ENCODE results near the gene NOSTRIN.
"Not testable (repeated sequence)": the region's sequence is repeated elsewhere in the genome, so short reads cannot be mapped to it uniquely, and the experiment has no call there.

Gene NOSTRIN

DNA sequence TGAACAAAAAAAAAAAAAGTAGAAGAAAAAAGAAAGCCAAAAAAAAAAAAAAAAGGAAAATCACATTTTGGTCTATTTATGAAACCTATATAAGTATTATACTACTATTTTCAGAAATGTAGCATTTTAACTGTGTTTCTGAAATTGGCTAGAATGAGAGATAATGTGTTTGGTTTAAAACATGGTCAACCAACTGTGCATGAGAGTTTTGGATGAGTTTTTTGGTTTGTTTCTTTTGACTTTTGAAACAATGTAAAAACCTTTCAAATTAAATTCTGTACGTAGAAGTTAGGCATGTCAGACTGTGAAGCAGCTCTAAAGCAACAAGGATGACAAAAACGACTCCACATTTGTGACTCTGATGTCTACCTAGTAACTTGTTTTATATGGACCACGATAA lies 53.2 kb downstream of the NOSTRIN start:
- Histone ChIP-seq H3K4me2 (ENCODE audit: low read depth, low read length, poor library complexity, severe bottlenecking) (no peak overlapping the region), H3K4me1 (ENCODE audit: insufficient read depth, low read length, poor library complexity, severe bottlenecking) (peaks cover 3% of the 10 kb centered on the region), H3K9me3 (ENCODE audit: insufficient read depth, low read depth, low read length) (no peaks in the 10 kb centered on the region), H3K4me3 (ENCODE audit: low read length, poor library complexity, severe bottlenecking) (no peak overlapping the region), H3K9ac (ENCODE audit: low read depth, low read length, poor library complexity, severe bottlenecking) (no peak overlapping the region), H3K9me2 (replicated peaks; ENCODE audit: low read depth, low read length) (no peaks in the 10 kb centered on the region), H3K79me2 (ENCODE audit: insufficient read depth, low read length) (no peaks in the 10 kb centered on the region), H3K36me3 (ENCODE audit: insufficient read depth, low read length) (peaks cover 7% of the 10 kb centered on the region; the same call in 1 of the 2 replicates), H2AFZ (ENCODE audit: low read length) (no peak overlapping the region), H4K20me1 (ENCODE audit: insufficient read depth, low read length, poor library complexity, severe bottlenecking) (no peaks in the 10 kb centered on the region), H3F3A (ENCODE audit: low read depth) (no peaks in the 10 kb centered on the region), H3K27me3 (ENCODE audit: insufficient read depth, low read length, poor library complexity, severe bottlenecking) (no peaks in the 10 kb centered on the region)
- no peak for TF ChIP-seq EZH2phosphoT487 (IDR thresholded peaks at IDR 0.05; ENCODE audit: borderline replicate concordance)

DNA sequence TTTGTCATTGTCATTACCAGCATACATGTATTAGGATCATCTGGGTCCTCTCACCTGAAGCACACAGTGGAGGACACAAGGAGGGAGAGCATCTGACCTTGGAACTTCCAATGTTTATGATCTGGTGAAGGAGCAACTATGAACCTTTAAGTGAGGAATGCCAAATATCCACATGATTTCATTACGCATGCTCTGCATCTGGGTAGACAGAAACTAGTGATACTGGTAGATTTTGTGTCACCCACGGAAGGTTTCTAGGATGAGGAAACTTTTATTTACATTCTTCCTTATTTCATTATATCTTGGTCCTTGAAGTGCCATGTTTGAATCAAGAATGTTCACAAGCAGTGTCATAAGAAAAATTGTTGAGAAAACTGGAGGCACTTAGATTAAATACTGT lies 55.7 kb downstream of the NOSTRIN start:
- Histone ChIP-seq H3F3A (ENCODE audit: low read depth) (no peaks in the 10 kb centered on the region), H4K20me1 (ENCODE audit: insufficient read depth, low read length, poor library complexity, severe bottlenecking) (no peaks in the 10 kb centered on the region), H3K4me3 (ENCODE audit: low read length, poor library complexity, severe bottlenecking) (no peak overlapping the region), H2AFZ (ENCODE audit: low read length) (no peak overlapping the region), H3K4me1 (ENCODE audit: insufficient read depth, low read length, poor library complexity, severe bottlenecking) (peaks cover 3% of the 10 kb centered on the region), H3K9me3 (ENCODE audit: insufficient read depth, low read depth, low read length) (no peaks in the 10 kb centered on the region), H3K36me3 (ENCODE audit: insufficient read depth, low read length) (peaks cover 25% of the 10 kb centered on the region; the same call in 1 of the 2 replicates), H3K79me2 (ENCODE audit: insufficient read depth, low read length) (no peaks in the 10 kb centered on the region), H3K4me2 (ENCODE audit: low read depth, low read length, poor library complexity, severe bottlenecking) (no peak overlapping the region), H3K27me3 (ENCODE audit: insufficient read depth, low read length, poor library complexity, severe bottlenecking) (no peaks in the 10 kb centered on the region), H3K9me2 (replicated peaks; ENCODE audit: low read depth, low read length) (no peaks in the 10 kb centered on the region), H3K9ac (ENCODE audit: low read depth, low read length, poor library complexity, severe bottlenecking) (no peak overlapping the region)
- no peak for TF ChIP-seq CTCF (conservative IDR thresholded peaks at IDR 0.05; ENCODE audit: low read length)
- no peak for TF ChIP-seq EZH2phosphoT487 (IDR thresholded peaks at IDR 0.05; ENCODE audit: borderline replicate concordance)

DNA sequence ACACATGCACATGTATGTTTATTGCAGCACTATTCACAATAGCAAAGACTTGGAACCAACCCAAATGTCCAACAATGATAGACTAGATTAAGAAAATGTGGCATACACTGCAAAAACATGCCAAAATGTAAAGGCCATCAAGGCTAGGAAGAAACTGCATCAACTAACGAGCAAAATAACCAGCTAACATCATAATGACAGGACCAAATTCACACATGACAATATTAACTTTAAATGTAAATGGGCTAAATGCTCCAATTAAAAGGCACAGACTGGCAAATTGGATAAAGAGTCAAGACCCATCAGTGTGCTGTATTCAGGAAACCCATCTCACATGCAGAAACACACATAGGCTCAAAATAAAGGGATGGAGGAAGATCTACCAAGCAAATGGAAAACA lies 64.7 kb downstream of the NOSTRIN start:
- not testable (repeated sequence) for H3K27me3 ChIP-seq (ENCODE audit: insufficient read depth, low read length, poor library complexity, severe bottlenecking); H3F3A ChIP-seq (ENCODE audit: low read depth); H3K4me1 ChIP-seq (ENCODE audit: insufficient read depth, low read length, poor library complexity, severe bottlenecking); H3K79me2 ChIP-seq (ENCODE audit: insufficient read depth, low read length); H3K4me3 ChIP-seq (ENCODE audit: low read length, poor library complexity, severe bottlenecking); H3K4me2 ChIP-seq (ENCODE audit: low read depth, low read length, poor library complexity, severe bottlenecking); H3K9me2 ChIP-seq (replicated peaks; ENCODE audit: low read depth, low read length); H2AFZ ChIP-seq (ENCODE audit: low read length); H4K20me1 ChIP-seq (ENCODE audit: insufficient read depth, low read length, poor library complexity, severe bottlenecking); H3K9ac ChIP-seq (ENCODE audit: low read depth, low read length, poor library complexity, severe bottlenecking); H3K9me3 ChIP-seq (ENCODE audit: insufficient read depth, low read depth, low read length)
- peaks cover 40% of the 10 kb centered on the region for H3K36me3 ChIP-seq (ENCODE audit: insufficient read depth, low read length)

DNA sequence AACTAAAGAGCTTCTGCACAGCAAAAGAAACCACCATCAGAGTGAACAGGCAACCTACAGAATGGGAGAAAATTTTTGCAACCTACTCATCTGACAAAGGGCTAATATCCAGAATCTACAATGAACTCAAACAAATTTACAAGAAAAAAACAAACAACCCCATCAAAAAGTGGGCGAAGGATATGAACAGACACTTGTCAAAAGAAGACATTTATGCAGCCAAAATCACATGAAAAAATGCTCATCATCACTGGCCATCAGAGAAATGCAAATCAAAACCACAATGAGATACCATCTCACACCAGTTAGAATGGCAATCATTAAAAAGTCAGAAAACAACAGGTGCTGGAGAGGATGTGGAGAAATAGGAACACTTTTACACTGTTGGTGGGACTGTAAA lies 67.9 kb downstream of the NOSTRIN start:
- not testable (repeated sequence) for H3K9ac ChIP-seq (ENCODE audit: low read depth, low read length, poor library complexity, severe bottlenecking); H3K9me2 ChIP-seq (replicated peaks; ENCODE audit: low read depth, low read length); H2AFZ ChIP-seq (ENCODE audit: low read length); H3F3A ChIP-seq (ENCODE audit: low read depth); H3K27me3 ChIP-seq (ENCODE audit: insufficient read depth, low read length, poor library complexity, severe bottlenecking); H3K9me3 ChIP-seq (ENCODE audit: insufficient read depth, low read depth, low read length); H3K4me1 ChIP-seq (ENCODE audit: insufficient read depth, low read length, poor library complexity, severe bottlenecking); H3K79me2 ChIP-seq (ENCODE audit: insufficient read depth, low read length); H4K20me1 ChIP-seq (ENCODE audit: insufficient read depth, low read length, poor library complexity, severe bottlenecking); H3K4me3 ChIP-seq (ENCODE audit: low read length, poor library complexity, severe bottlenecking); H3K4me2 ChIP-seq (ENCODE audit: low read depth, low read length, poor library complexity, severe bottlenecking)
- H3K36me3 ChIP-seq (ENCODE audit: insufficient read depth, low read length), result peaks cover 42% of the 10 kb centered on the region

GRCh38 chr2:168870824-168871223 lies 68.4 kb downstream of the NOSTRIN start:
- H2AFZ ChIP-seq (ENCODE audit: low read length); H3K27me3 ChIP-seq (ENCODE audit: insufficient read depth, low read length, poor library complexity, severe bottlenecking); H3F3A ChIP-seq (ENCODE audit: low read depth); H4K20me1 ChIP-seq (ENCODE audit: insufficient read depth, low read length, poor library complexity, severe bottlenecking); H3K4me1 ChIP-seq (ENCODE audit: insufficient read depth, low read length, poor library complexity, severe bottlenecking); H3K4me3 ChIP-seq (ENCODE audit: low read length, poor library complexity, severe bottlenecking); H3K9ac ChIP-seq (ENCODE audit: low read depth, low read length, poor library complexity, severe bottlenecking); H3K9me3 ChIP-seq (ENCODE audit: insufficient read depth, low read depth, low read length); H3K9me2 ChIP-seq (replicated peaks; ENCODE audit: low read depth, low read length); H3K79me2 ChIP-seq (ENCODE audit: insufficient read depth, low read length); H3K4me2 ChIP-seq (ENCODE audit: low read depth, low read length, poor library complexity, severe bottlenecking): not testable (repeated sequence)
- H3K36me3 ChIP-seq (ENCODE audit: insufficient read depth, low read length), result peaks cover 45% of the 10 kb centered on the region
